DOHH2 (cell line): ENCODE data around the gene MRI1.

Experiments used
- H3F3A ChIP-seq: fragments of 200-600 bp; sonication (generic), shearing (Covaris generic); 2 replicates; pipeline ENCODE4 v1.6.0; 2016; ENCODE audit warnings: antibody characterized with exemption, mild to moderate bottlenecking; ENCODE audit not compliant: control insufficient read depth, insufficient read depth
- H3K27ac ChIP-seq: fragments of 200-600 bp; sonication (generic); 2 replicates; pipeline ENCODE4 v1.5.1; 2014; ENCODE audit warnings: low read depth, mild to moderate bottlenecking, low read length, moderate library complexity
- H3K27me3 ChIP-seq: fragments of 200-600 bp; sonication (generic); 2 replicates; pipeline ENCODE4 v1.6.1; 2014; ENCODE audit warnings: mild to moderate bottlenecking, low read length, mixed read lengths; ENCODE audit not compliant: control insufficient read depth
- H3K36me3 ChIP-seq: fragments of 200-600 bp; sonication (generic); 2 replicates; pipeline ENCODE4 v1.6.1; 2014; ENCODE audit warnings: mild to moderate bottlenecking, low read length, moderate library complexity, mixed read lengths; ENCODE audit not compliant: control insufficient read depth
- H3K4me1 ChIP-seq: fragments of 200-600 bp; sonication (generic); 2 replicates; pipeline ENCODE4 v1.6.1; 2014; ENCODE audit warnings: mild to moderate bottlenecking, low read length, mixed read lengths; ENCODE audit not compliant: control insufficient read depth
- H3K4me2 ChIP-seq: fragments of 200-600 bp; sonication (generic); 2 replicates; pipeline ENCODE4 v1.6.0; 2014; ENCODE audit warnings: mild to moderate bottlenecking, low read length, moderate library complexity
- H3K4me3 ChIP-seq: fragments of 200-600 bp; sonication (generic); 2 replicates; pipeline ENCODE4 v1.5.1; 2014; ENCODE audit warnings: mild to moderate bottlenecking, low read length, mixed read lengths
- H3K79me2 ChIP-seq: fragments of 200-600 bp; sonication (generic); 2 replicates; pipeline ENCODE4 v1.6.1; 2014; ENCODE audit warnings: mild to moderate bottlenecking, low read length, mixed read lengths; ENCODE audit not compliant: control insufficient read depth
- H3K9me2 ChIP-seq: fragments of 200-600 bp; sonication (generic); replicated peaks from 2 replicates; pipeline ENCODE4 v1.6.1; 2014; ENCODE audit warnings: mild to moderate bottlenecking, low read length, mixed read lengths; ENCODE audit not compliant: control insufficient read depth
- H3K9me3 ChIP-seq: fragments of 200-600 bp; sonication (generic); 2 replicates; pipeline ENCODE4 v1.6.1; 2014; ENCODE audit warnings: antibody characterized with exemption, low read length, mixed read lengths; ENCODE audit not compliant: control insufficient read depth, insufficient read depth
- H4K20me1 ChIP-seq: fragments of 200-600 bp; sonication (generic); 2 replicates; pipeline ENCODE4 v1.6.0; 2014; ENCODE audit warnings: low read depth, mild to moderate bottlenecking, antibody characterized with exemption, low read length, moderate library complexity; ENCODE audit not compliant: control insufficient read depth, insufficient read depth
- EZH2phosphoT487 ChIP-seq: fragments of 200-600 bp; sonication (generic); IDR thresholded peaks from 2 replicates; pipeline ENCODE4 v1.6.1; 2017; ENCODE audit warnings: borderline replicate concordance, mild to moderate bottlenecking, antibody characterized with exemption, low read length, moderate library complexity, mixed read lengths
- TF ChIP-seq, protein P1 (sequence below): fragments of 200-600 bp; sonication (generic); IDR thresholded peaks from one replicate; pipeline ENCODE4 v1.5.1; 2014; ENCODE audit warnings: antibody characterized with exemption, mild to moderate bottlenecking, low read depth, low read length; ENCODE audit not compliant: poor library complexity, severe bottlenecking

The MRI1 gene

GRCh38 chr19:13799669-13800068, 35.3 kb downstream of the MRI1 start:
- Histone ChIP-seq H3K27ac (no peak overlapping the region), H3K27me3 (no peaks in the 10 kb centered on the region), H3F3A (no peaks in the 10 kb centered on the region), H3K9me3 (no peaks in the 10 kb centered on the region), H3K36me3 (no peaks in the 10 kb centered on the region), H3K4me2 (no peak overlapping the region), H3K79me2 (peaks cover 7% of the 10 kb centered on the region), H4K20me1 (no peaks in the 10 kb centered on the region), H3K4me3 (no peak overlapping the region), H3K9me2 (no peaks in the 10 kb centered on the region), H3K4me1 (peaks cover 16% of the 10 kb centered on the region)
- TF ChIP-seq EZH2phosphoT487, result no peak
- TF ChIP-seq, protein P1, sequence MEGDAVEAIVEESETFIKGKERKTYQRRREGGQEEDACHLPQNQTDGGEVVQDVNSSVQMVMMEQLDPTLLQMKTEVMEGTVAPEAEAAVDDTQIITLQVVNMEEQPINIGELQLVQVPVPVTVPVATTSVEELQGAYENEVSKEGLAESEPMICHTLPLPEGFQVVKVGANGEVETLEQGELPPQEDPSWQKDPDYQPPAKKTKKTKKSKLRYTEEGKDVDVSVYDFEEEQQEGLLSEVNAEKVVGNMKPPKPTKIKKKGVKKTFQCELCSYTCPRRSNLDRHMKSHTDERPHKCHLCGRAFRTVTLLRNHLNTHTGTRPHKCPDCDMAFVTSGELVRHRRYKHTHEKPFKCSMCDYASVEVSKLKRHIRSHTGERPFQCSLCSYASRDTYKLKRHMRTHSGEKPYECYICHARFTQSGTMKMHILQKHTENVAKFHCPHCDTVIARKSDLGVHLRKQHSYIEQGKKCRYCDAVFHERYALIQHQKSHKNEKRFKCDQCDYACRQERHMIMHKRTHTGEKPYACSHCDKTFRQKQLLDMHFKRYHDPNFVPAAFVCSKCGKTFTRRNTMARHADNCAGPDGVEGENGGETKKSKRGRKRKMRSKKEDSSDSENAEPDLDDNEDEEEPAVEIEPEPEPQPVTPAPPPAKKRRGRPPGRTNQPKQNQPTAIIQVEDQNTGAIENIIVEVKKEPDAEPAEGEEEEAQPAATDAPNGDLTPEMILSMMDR, result no peak

- Histone ChIP-seq H4K20me1 (no peaks in the 10 kb centered on the region), H3K27me3 (no peaks in the 10 kb centered on the region), H3K4me2 (no peak overlapping the region), H3K9me3 (no peaks in the 10 kb centered on the region), H3K4me3 (no peak overlapping the region), H3K9me2 (no peaks in the 10 kb centered on the region), H3K4me1 (no peaks in the 10 kb centered on the region), H3K36me3 (peaks cover 4% of the 10 kb centered on the region; the same call in 1 of the 2 replicates), H3F3A (no peaks in the 10 kb centered on the region), H3K27ac (no peak overlapping the region), H3K79me2 (no peaks in the 10 kb centered on the region)
- TF ChIP-seq, protein P1, result no peak
- no peak for TF ChIP-seq EZH2phosphoT487
Observed at GRCh38 chr19:13803038-13803437, 38.7 kb downstream of the MRI1 start.

DNA sequence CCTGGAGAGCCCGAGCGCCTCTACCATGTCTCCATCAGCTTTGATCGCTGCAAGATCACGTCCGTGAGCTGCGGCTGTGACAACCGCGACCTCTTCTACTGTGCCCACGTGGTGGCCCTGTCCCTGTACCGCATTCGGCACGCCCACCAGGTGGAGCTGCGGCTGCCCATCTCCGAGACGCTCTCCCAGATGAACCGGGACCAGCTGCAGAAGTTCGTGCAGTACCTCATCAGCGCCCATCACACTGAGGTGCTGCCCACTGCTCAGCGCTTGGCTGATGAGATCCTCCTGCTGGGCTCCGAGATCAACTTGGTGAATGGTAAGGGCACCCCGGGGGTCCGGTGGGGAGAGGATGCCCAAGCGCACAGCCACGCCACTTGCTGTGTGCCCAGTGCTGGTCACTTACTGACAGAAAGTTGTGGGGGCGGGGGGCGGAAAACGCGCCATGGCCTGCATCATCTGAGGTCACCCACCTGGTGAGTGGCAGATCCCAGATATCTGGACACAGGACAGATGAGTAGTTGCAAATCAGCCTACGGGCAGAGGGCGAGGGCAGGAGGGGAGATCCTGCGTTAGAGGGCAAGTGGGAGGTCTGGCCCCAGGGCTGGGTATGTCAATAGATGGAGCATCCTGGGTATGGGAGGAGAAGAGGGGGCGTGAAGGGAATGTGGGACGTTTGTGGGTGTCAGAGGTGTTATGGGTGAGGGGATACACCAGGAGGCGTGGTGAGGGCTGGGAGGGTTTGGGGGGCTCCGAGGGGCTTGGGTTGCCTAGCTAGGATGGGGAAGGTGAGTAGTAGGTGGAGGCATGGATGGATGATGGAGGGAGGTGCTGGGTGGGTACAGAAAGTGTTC, 40.7 kb downstream of the MRI1 start:
- no peak overlapping the region for H3K4me3 ChIP-seq
- H3K9me2 ChIP-seq, result no peaks in the 10 kb centered on the region
- no peaks in the 10 kb centered on the region for H3K4me1 ChIP-seq
- H3F3A ChIP-seq, result no peaks in the 10 kb centered on the region
- no peaks in the 10 kb centered on the region for H4K20me1 ChIP-seq
- TF ChIP-seq EZH2phosphoT487, result no peak
- TF ChIP-seq, protein P1, result no peak
- no peak overlapping the region for H3K4me2 ChIP-seq
- no peaks in the 10 kb centered on the region for H3K9me3 ChIP-seq
- no peaks in the 10 kb centered on the region for H3K27me3 ChIP-seq
- H3K36me3 ChIP-seq, result peaks cover 4% of the 10 kb centered on the region; the same call in 1 of the 2 replicates
- no peak overlapping the region for H3K27ac ChIP-seq
- H3K79me2 ChIP-seq, result no peaks in the 10 kb centered on the region
